WTC11 (cell line): ENCODE results near the gene MMP7. TPM values are rescaled to one million over a fixed set of nuclear protein-coding genes. Genes with fewer than 3 reads are reported as not detected.

ENCODE experiments used
- ATAC-seq: fragments of 200-7000 bp; cut with Tn5 transposase; 2 replicates; pipeline ENCODE4 v1.10.0; 2021; ENCODE audit warnings: mild to moderate bottlenecking, moderate library complexity
- CTCF ChIA-PET: fragments of 300-600 bp; sonication (Branson Sonifier 250); formaldehyde crosslinking; loops from one replicate; lab custom pipeline; 2021; ENCODE audit warnings: antibody characterized with exemption; lab: Charles Lee
- POLR2A ChIA-PET: fragments of 350-600 bp; sonication (Branson Sonifier 250); formaldehyde crosslinking; loops from one replicate; lab custom pipeline; 2021; ENCODE audit warnings: antibody characterized with exemption; lab: Charles Lee
- DNase-seq: peaks from one replicate; pipeline ENCODE4 v3.0.0; 2021; ENCODE audit warnings: low spot score
- H3K27ac Mint-ChIP-seq: 2 replicates; pipeline ENCODE4 v1.8.0; 2021; ENCODE audit warnings: mixed read lengths
- H3K27me3 Mint-ChIP-seq: 2 replicates; pipeline ENCODE4 v1.8.0; 2021; ENCODE audit warnings: low read depth, mild to moderate bottlenecking, moderate library complexity, mixed read lengths
- H3K36me3 Mint-ChIP-seq: 2 replicates; pipeline ENCODE4 v1.8.0; 2021; ENCODE audit warnings: mixed read lengths
- H3K4me1 Mint-ChIP-seq: 2 replicates; pipeline ENCODE4 v1.8.0; 2022; ENCODE audit warnings: mixed read lengths
- H3K4me3 Mint-ChIP-seq: 2 replicates; pipeline ENCODE4 v1.8.0; 2021; ENCODE audit warnings: mild to moderate bottlenecking, moderate library complexity, mixed read lengths
- H3K9me3 Mint-ChIP-seq: 2 replicates; pipeline ENCODE4 v1.8.0; 2021; ENCODE audit warnings: mixed read lengths
- ESRRA ChIP-seq: sonication (generic); formaldehyde crosslinking; IDR thresholded peaks from 2 replicates; pipeline ENCODE4 v1.8.1; 2022; ENCODE audit warnings: mild to moderate bottlenecking, missing genetic modification reagents, borderline replicate concordance
- FOXK1 ChIP-seq: sonication (generic); formaldehyde crosslinking; IDR thresholded peaks from 2 replicates; pipeline ENCODE4 v1.8.0; 2022; ENCODE audit warnings: mild to moderate bottlenecking, moderate library complexity, missing genetic modification reagents
- GRHL2 ChIP-seq: fragments of 250-450 bp; sonication (Bioruptor Pico); IDR thresholded peaks from 2 replicates; pipeline ENCODE4 v1.8.0; 2022; ENCODE audit warnings: mild to moderate bottlenecking, moderate library complexity; ENCODE audit not compliant: insufficient replicate concordance, severe bottlenecking
- HMGA2 ChIP-seq: fragments of 250-450 bp; sonication (Bioruptor Pico); IDR thresholded peaks from 2 replicates; pipeline ENCODE4 v1.4.0; 2021; ENCODE audit warnings: mild to moderate bottlenecking, moderate library complexity
- PRRX2 ChIP-seq: fragments of 250-450 bp; sonication (Bioruptor Pico); IDR thresholded peaks from 2 replicates; pipeline ENCODE4 v1.8.0; 2021; ENCODE audit warnings: mild to moderate bottlenecking
- RELA ChIP-seq: sonication (generic); formaldehyde crosslinking; IDR thresholded peaks from 2 replicates; pipeline ENCODE4 v1.8.1; 2022; ENCODE audit warnings: missing genetic modification reagents, mild to moderate bottlenecking, borderline replicate concordance
- TEAD4 ChIP-seq: sonication (generic); formaldehyde crosslinking; IDR thresholded peaks from 2 replicates; pipeline ENCODE4 v1.8.0; 2022; ENCODE audit warnings: mild to moderate bottlenecking, missing genetic modification reagents
- ZBTB21 ChIP-seq: sonication (generic); formaldehyde crosslinking; IDR thresholded peaks from 2 replicates; pipeline ENCODE4 v1.8.1; 2023; ENCODE audit warnings: mild to moderate bottlenecking, missing genetic modification reagents, borderline replicate concordance
- ZNF232 ChIP-seq: sonication (generic); formaldehyde crosslinking; IDR thresholded peaks from 2 replicates; pipeline ENCODE4 v1.8.0; 2022; ENCODE audit warnings: mild to moderate bottlenecking, missing genetic modification reagents
- ZNF416 ChIP-seq: fragments of 250-450 bp; sonication (Bioruptor Pico); IDR thresholded peaks from 2 replicates; pipeline ENCODE4 v1.9.0; 2021; ENCODE audit warnings: mild to moderate bottlenecking, inconsistent platforms
- ZNF423 ChIP-seq: fragments of 250-450 bp; sonication (Bioruptor Pico); IDR thresholded peaks from 2 replicates; pipeline ENCODE4 v2.1.2; 2022; ENCODE audit warnings: mild to moderate bottlenecking, moderate library complexity
- ZNF671 ChIP-seq: fragments of 250-450 bp; sonication (Bioruptor Pico); IDR thresholded peaks from 2 replicates; pipeline ENCODE4 v1.8.0; 2021; ENCODE audit warnings: mild to moderate bottlenecking
- total RNA-seq: library from RNA; stranded (reverse); gene quantifications from 3 replicates; pipeline ENCODE4 v1.2.3, GENCODE V29; 2021
- TF ChIP-seq, protein P1 (sequence below): sonication (generic); formaldehyde crosslinking; IDR thresholded peaks from 2 replicates; pipeline ENCODE4 v1.8.0; 2022; ENCODE audit warnings: mild to moderate bottlenecking, missing genetic modification reagents
- TF ChIP-seq, protein P2 (sequence below): sonication (generic); formaldehyde crosslinking; IDR thresholded peaks from 2 replicates; pipeline ENCODE4 v1.8.0; 2023; ENCODE audit warnings: missing genetic modification reagents
- TF ChIP-seq, protein P3 (sequence below): sonication (generic); formaldehyde crosslinking; IDR thresholded peaks from 2 replicates; pipeline ENCODE4 v1.8.1; 2023; ENCODE audit warnings: mild to moderate bottlenecking, moderate library complexity, missing genetic modification reagents
- TF ChIP-seq, protein P4 (sequence below): sonication (generic); formaldehyde crosslinking; IDR thresholded peaks from 2 replicates; pipeline ENCODE4 v1.8.0; 2023; ENCODE audit warnings: mild to moderate bottlenecking, missing genetic modification reagents
- TF ChIP-seq, protein P5 (sequence below): fragments of 250-450 bp; sonication (Bioruptor Pico); IDR thresholded peaks from 2 replicates; pipeline ENCODE4 v2.1.2; 2022; ENCODE audit warnings: mild to moderate bottlenecking, moderate library complexity
- TF ChIP-seq, protein P6 (sequence below): sonication (generic); formaldehyde crosslinking; IDR thresholded peaks from 2 replicates; pipeline ENCODE4 v1.8.0; 2022; ENCODE audit warnings: mild to moderate bottlenecking, missing genetic modification reagents

The MMP7 gene
- total RNA-seq, 1 experiment from 2014 or later, result 0.50 TPM

DNA sequence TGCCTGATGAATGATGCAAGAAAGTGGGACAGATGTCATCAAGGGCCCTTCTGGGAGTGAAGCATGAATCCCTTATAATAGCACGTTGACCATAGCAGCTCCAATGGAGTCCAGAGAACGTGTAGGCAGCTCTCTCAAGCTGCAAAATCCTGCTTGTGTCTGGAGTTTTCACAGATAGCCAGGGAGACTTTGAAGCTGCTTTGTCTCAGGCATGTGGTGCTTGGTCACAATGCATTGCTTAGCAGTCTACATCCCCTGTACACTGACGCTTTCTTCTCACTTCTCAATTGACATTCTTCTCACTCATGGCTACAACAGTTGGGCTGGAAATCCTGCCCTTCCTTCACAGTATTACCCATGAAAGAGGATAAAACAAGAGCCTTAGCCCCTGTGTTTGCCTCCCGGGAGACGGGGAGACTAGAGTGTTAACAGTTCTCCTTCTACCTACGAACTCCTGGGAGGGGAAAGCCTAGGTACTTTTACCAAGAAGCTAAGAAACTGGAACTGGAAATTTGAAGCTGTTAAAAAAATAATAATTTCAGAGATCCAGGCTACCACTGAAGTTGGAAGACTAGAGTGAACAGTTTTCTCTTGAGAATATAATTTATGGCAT is 20.7 kb upstream of the MMP7 start (continued):
- TF ChIP-seq, protein P1, sequence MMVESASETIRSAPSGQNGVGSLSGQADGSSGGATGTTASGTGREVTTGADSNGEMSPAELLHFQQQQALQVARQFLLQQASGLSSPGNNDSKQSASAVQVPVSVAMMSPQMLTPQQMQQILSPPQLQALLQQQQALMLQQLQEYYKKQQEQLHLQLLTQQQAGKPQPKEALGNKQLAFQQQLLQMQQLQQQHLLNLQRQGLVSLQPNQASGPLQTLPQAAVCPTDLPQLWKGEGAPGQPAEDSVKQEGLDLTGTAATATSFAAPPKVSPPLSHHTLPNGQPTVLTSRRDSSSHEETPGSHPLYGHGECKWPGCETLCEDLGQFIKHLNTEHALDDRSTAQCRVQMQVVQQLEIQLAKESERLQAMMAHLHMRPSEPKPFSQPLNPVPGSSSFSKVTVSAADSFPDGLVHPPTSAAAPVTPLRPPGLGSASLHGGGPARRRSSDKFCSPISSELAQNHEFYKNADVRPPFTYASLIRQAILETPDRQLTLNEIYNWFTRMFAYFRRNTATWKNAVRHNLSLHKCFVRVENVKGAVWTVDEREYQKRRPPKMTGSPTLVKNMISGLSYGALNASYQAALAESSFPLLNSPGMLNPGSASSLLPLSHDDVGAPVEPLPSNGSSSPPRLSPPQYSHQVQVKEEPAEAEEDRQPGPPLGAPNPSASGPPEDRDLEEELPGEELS (CRISPR knock-in tag), result no peak
- no peak for TF ChIP-seq ZNF416 (CRISPR knock-in tag)
- TF ChIP-seq, protein P2, sequence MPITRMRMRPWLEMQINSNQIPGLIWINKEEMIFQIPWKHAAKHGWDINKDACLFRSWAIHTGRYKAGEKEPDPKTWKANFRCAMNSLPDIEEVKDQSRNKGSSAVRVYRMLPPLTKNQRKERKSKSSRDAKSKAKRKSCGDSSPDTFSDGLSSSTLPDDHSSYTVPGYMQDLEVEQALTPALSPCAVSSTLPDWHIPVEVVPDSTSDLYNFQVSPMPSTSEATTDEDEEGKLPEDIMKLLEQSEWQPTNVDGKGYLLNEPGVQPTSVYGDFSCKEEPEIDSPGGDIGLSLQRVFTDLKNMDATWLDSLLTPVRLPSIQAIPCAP, result no peak

DNA sequence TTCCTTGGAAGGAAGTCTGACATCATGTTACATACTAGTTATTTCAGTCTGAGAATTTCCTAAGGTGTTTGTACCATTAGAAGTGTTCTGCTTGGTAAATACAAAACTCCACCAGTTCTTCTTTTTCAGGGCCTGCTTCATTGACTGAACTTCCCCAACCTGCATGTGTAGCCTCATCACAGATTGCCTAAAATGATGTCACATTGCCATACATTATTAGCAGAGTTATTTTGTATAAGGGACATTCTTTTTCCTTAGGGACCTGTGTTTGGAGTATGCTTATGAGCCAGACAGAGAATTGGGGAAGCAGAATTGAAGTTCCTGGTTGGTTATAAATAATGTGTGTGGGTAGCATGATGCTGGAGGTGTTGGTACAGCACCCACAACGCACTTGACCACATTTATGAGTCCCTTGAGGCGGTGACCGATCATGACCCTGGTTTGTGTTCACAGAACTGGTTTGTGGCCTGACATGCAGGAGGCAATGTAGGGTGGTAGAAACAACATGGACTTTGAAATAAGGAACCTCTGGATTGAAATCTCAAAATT is 16.4 kb upstream of the MMP7 start:
- no peak for DNase-seq
- peaks cover 11% of the 10 kb centered on the region for H3K4me1 Mint-ChIP-seq
- TF ChIP-seq PRRX2, result no peak
- TF ChIP-seq ZBTB21 (CRISPR knock-in tag), result no peak
- TF ChIP-seq ZNF423, result no peak
- TF ChIP-seq HMGA2 (CRISPR knock-in tag), result no peak
- no peak for TF ChIP-seq RELA (CRISPR knock-in tag)
- no peak for TF ChIP-seq ZNF232 (CRISPR knock-in tag)
- TF ChIP-seq, protein P3, sequence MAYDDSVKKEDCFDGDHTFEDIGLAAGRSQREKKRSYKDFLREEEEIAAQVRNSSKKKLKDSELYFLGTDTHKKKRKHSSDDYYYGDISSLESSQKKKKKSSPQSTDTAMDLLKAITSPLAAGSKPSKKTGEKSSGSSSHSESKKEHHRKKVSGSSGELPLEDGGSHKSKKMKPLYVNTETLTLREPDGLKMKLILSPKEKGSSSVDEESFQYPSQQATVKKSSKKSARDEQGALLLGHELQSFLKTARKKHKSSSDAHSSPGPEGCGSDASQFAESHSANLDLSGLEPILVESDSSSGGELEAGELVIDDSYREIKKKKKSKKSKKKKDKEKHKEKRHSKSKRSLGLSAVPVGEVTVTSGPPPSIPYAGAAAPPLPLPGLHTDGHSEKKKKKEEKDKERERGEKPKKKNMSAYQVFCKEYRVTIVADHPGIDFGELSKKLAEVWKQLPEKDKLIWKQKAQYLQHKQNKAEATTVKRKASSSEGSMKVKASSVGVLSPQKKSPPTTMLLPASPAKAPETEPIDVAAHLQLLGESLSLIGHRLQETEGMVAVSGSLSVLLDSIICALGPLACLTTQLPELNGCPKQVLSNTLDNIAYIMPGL (CRISPR knock-in tag), result no peak
- TF ChIP-seq TEAD4, result no peak
- no peak for TF ChIP-seq FOXK1
- TF ChIP-seq, protein P4, sequence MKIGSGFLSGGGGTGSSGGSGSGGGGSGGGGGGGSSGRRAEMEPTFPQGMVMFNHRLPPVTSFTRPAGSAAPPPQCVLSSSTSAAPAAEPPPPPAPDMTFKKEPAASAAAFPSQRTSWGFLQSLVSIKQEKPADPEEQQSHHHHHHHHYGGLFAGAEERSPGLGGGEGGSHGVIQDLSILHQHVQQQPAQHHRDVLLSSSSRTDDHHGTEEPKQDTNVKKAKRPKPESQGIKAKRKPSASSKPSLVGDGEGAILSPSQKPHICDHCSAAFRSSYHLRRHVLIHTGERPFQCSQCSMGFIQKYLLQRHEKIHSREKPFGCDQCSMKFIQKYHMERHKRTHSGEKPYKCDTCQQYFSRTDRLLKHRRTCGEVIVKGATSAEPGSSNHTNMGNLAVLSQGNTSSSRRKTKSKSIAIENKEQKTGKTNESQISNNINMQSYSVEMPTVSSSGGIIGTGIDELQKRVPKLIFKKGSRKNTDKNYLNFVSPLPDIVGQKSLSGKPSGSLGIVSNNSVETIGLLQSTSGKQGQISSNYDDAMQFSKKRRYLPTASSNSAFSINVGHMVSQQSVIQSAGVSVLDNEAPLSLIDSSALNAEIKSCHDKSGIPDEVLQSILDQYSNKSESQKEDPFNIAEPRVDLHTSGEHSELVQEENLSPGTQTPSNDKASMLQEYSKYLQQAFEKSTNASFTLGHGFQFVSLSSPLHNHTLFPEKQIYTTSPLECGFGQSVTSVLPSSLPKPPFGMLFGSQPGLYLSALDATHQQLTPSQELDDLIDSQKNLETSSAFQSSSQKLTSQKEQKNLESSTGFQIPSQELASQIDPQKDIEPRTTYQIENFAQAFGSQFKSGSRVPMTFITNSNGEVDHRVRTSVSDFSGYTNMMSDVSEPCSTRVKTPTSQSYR, result no peak
- POLR2A ChIA-PET, result no interaction called here
- H3K36me3 Mint-ChIP-seq, result no peaks in the 10 kb centered on the region
- H3K27me3 Mint-ChIP-seq, result peaks cover 2% of the 10 kb centered on the region; the same call in 1 of the 2 replicates
- no peak overlapping the region for H3K27ac Mint-ChIP-seq
- CTCF ChIA-PET, result interaction anchor here (0.6 kb wide), 2 partner anchors 66 to 68 kb away, joined by 3 read pairs; no protein-coding TSS in a partner anchor
- no peaks in the 10 kb centered on the region for H3K9me3 Mint-ChIP-seq
- ATAC-seq, result no peak
- no peak overlapping the region for H3K4me3 Mint-ChIP-seq

DNA sequence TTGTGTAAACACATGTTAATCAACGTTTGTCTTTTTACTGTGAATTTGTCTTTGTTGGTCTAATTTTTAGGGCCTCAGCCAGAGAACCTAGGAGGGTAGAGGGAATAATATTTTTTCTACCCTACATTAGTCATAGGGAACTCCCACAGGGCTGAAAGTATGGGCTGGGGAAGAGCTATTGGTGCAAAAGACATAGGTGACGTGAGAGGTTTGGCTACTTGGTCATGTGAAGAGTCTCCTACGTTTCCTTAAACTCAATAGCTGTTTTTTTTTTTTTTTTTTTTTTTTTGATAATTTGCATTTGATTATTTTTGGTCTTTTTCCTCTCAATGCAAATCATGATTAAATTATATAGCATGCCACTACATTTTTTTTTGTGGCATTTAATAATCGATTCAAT is 15.9 kb upstream of the MMP7 start:
- H3K9me3 Mint-ChIP-seq, result no peaks in the 10 kb centered on the region
- POLR2A ChIA-PET, result no interaction called here
- TF ChIP-seq ESRRA (no peak), GRHL2 (CRISPR knock-in tag) (no peak), ZNF671 (CRISPR knock-in tag) (no peak), TEAD4 (no peak)
- TF ChIP-seq, protein P1 (CRISPR knock-in tag), result no peak
- TF ChIP-seq, protein P5, sequence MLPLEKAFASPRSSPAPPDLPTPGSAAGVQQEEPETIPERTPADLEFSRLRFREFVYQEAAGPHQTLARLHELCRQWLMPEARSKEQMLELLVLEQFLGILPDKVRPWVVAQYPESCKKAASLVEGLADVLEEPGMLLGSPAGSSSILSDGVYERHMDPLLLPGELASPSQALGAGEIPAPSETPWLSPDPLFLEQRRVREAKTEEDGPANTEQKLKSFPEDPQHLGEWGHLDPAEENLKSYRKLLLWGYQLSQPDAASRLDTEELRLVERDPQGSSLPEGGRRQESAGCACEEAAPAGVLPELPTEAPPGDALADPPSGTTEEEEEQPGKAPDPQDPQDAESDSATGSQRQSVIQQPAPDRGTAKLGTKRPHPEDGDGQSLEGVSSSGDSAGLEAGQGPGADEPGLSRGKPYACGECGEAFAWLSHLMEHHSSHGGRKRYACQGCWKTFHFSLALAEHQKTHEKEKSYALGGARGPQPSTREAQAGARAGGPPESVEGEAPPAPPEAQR, result no peak
- TF ChIP-seq, protein P6, sequence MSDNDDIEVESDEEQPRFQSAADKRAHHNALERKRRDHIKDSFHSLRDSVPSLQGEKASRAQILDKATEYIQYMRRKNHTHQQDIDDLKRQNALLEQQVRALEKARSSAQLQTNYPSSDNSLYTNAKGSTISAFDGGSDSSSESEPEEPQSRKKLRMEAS (CRISPR knock-in tag), result no peak

More for the DNA sequence above, 15.9 kb upstream of the MMP7 start:
- Mint-ChIP-seq H3K36me3 (no peaks in the 10 kb centered on the region), H3K27me3 (no peaks in the 10 kb centered on the region), H3K4me3 (no peak overlapping the region), H3K27ac (no peak overlapping the region), H3K4me1 (peaks cover 6% of the 10 kb centered on the region)
- CTCF ChIA-PET, result interaction anchor here (0.6 kb wide), 2 partner anchors 67 to 237 kb away, joined by 3 read pairs; no protein-coding TSS in a partner anchor
- DNase-seq, result no peak
- ATAC-seq, result no peak
